Caco-2 (cell line): ENCODE results near the gene FBXW7. TPM values are rescaled to one million over a fixed set of nuclear protein-coding genes. Genes with fewer than 3 reads are reported as not detected.

ENCODE experiments used
- BruUV-seq: library from RNA; stranded (reverse); fragments of 400-500 nt; replicated peaks from 2 replicates; lab custom pipeline; 2021; lab: Mats Ljungman, UMichigan
- CTCF ChIA-PET: fragments of 300-600 bp; sonication (Branson Sonifier 250); formaldehyde crosslinking; loops from one replicate; lab custom pipeline; 2022; ENCODE audit warnings: antibody characterized with exemption; lab: Charles Lee
- POLR2A ChIA-PET: fragments of 300-600 bp; sonication (Branson Sonifier 250); formaldehyde crosslinking; loops from one replicate; lab custom pipeline; 2022; ENCODE audit warnings: antibody characterized with exemption; lab: Charles Lee
- DNase-seq, 2 experiments: peaks; one replicate each; pipeline versions ENCODE4 v3.0.0 to v3.0.0-alpha.2; 2020 to 2022
- H3K27me3 ChIP-seq: replicated peaks from 2 replicates; pipeline ENCODE4 v1.6.0; 2011; ENCODE audit warnings: low read length; ENCODE audit not compliant: control insufficient read depth, insufficient read depth
- H3K36me3 ChIP-seq: 2 replicates; pipeline ENCODE4 v1.5.1; 2011; ENCODE audit warnings: low read length; ENCODE audit not compliant: control insufficient read depth, insufficient read depth
- H3K4me1 ChIP-seq: fragments of 250-450 bp; sonication (Bioruptor Pico); 2 replicates; pipeline ENCODE4 v1.5.1; 2020; ENCODE audit warnings: mild to moderate bottlenecking
- H3K4me3 ChIP-seq: 2 replicates; pipeline ENCODE4 v1.5.1; 2011; ENCODE audit warnings: low read depth, mild to moderate bottlenecking, control low read depth, low read length
- H3K9me3 ChIP-seq: fragments of 250-450 bp; sonication (Bioruptor Pico); 2 replicates; pipeline ENCODE4 v1.5.1; 2020; ENCODE audit warnings: mild to moderate bottlenecking, moderate library complexity
- H3K27ac Mint-ChIP-seq: one replicate; pipeline ENCODE4 v1.8.0; 2022; ENCODE audit warnings: mixed read lengths; ENCODE audit not compliant: unreplicated experiment
- H3K27me3 Mint-ChIP-seq: one replicate; pipeline ENCODE4 v1.8.0; 2022; ENCODE audit warnings: mixed read lengths; ENCODE audit not compliant: insufficient read depth, unreplicated experiment
- H3K36me3 Mint-ChIP-seq: one replicate; pipeline ENCODE4 v1.8.0; 2022; ENCODE audit warnings: mild to moderate bottlenecking, mixed read lengths; ENCODE audit not compliant: insufficient read depth, unreplicated experiment
- H3K4me1 Mint-ChIP-seq: one replicate; pipeline ENCODE4 v1.8.0; 2022; ENCODE audit warnings: low read depth, mixed read lengths; ENCODE audit not compliant: unreplicated experiment
- H3K4me3 Mint-ChIP-seq: one replicate; pipeline ENCODE4 v1.8.0; 2022; ENCODE audit warnings: mild to moderate bottlenecking, moderate library complexity, mixed read lengths; ENCODE audit not compliant: unreplicated experiment
- H3K9me3 Mint-ChIP-seq: one replicate; pipeline ENCODE4 v1.8.0; 2022; ENCODE audit warnings: mixed read lengths; ENCODE audit not compliant: unreplicated experiment
- intact Hi-C: fragments of 100-400 bp; cut with micrococcal nuclease; formaldehyde crosslinking; loops from one replicate; pipeline ENCODE4 v1.10.0; 2022; ENCODE audit not compliant: unreplicated experiment
- total RNA-seq: library from RNA; stranded (reverse); gene quantifications from 2 replicates; pipeline ENCODE4 v1.2.3, GENCODE V29; 2022
- TF ChIP-seq, protein P1 (sequence below), 2 experiments: fragments of 200-600 bp in 1 of 2; IDR thresholded peaks; 1 replicate in 1 of 2; 2 replicates in 1 of 2; pipeline versions ENCODE4 v1.5.1 to v1.8.0; 2011 to 2022; ENCODE audit warnings: antibody characterized with exemption in 1 of 2, control low read depth in 1 of 2, inconsistent platforms in 1 of 2, low read depth in 1 of 2, low read length in 1 of 2, mild to moderate bottlenecking in 1 of 2, moderate library complexity in 1 of 2; ENCODE audit not compliant: insufficient read depth in 1 of 2, severe bottlenecking in 1 of 2, unreplicated experiment in 1 of 2

The FBXW7 gene
- total RNA-seq, 1 experiment from 2014 or later: 34.1 TPM

DNA sequence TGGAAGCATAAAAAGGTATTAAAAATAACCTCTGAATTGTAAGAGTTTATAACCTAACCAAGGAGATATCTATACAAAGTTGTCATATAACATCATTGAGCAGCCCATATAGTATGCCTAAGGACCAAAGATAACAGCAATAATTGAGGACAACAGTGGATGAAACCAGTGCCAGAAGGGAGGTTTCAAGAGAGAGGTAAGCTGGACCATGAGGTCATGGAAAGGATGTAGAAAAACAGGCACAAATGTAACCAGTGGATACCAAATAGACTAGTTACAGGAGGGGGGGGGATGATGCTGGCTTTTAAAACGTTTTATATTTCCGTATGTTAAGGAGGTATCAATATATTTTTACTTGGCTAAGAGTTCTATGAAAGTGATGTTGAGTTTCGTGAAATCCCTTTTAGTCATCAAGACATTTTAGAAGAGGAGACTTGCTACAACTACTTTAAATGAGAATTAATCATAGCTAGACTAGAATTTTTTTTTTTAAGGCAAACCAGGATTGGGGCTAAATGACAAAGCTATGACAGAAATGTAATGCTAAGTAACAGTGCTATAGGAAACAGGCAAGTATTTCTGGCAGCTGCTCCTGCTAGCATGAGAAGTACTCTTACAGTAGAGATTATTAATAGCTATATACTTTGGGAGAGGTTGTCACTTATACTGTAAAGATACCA is 161.1 kb downstream of the FBXW7 start:
- H3K4me1 Mint-ChIP-seq: no peaks in the 10 kb centered on the region
- H3K4me3 Mint-ChIP-seq: no peak overlapping the region
- TF ChIP-seq, protein P1, sequence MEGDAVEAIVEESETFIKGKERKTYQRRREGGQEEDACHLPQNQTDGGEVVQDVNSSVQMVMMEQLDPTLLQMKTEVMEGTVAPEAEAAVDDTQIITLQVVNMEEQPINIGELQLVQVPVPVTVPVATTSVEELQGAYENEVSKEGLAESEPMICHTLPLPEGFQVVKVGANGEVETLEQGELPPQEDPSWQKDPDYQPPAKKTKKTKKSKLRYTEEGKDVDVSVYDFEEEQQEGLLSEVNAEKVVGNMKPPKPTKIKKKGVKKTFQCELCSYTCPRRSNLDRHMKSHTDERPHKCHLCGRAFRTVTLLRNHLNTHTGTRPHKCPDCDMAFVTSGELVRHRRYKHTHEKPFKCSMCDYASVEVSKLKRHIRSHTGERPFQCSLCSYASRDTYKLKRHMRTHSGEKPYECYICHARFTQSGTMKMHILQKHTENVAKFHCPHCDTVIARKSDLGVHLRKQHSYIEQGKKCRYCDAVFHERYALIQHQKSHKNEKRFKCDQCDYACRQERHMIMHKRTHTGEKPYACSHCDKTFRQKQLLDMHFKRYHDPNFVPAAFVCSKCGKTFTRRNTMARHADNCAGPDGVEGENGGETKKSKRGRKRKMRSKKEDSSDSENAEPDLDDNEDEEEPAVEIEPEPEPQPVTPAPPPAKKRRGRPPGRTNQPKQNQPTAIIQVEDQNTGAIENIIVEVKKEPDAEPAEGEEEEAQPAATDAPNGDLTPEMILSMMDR (IDR thresholded peaks at IDR 0.05; ENCODE audit: insufficient read depth in 1 of 2, low read depth in 1 of 2, low read length in 1 of 2, severe bottlenecking in 1 of 2, unreplicated experiment in 1 of 2): no peak
- POLR2A ChIA-PET: no interaction called here
- CTCF ChIA-PET: no interaction called here
- no peaks in the 10 kb centered on the region for H3K27me3 Mint-ChIP-seq
- Histone ChIP-seq H3K4me3 (no peak overlapping the region), H3K27me3 (no peaks in the 10 kb centered on the region), H3K9me3 (no peaks in the 10 kb centered on the region), H3K36me3 (no peaks in the 10 kb centered on the region), H3K4me1 (no peaks in the 10 kb centered on the region)
- no peaks in the 10 kb centered on the region for H3K9me3 Mint-ChIP-seq
- DNase-seq: no peak
- intact Hi-C loops: loop anchor here (1.0 kb wide), 1 partner anchor 17 kb away; no protein-coding TSS in a partner anchor
- no TSS peak for BruUV-seq
- H3K27ac Mint-ChIP-seq: no peak overlapping the region
- no peaks in the 10 kb centered on the region for H3K36me3 Mint-ChIP-seq

DNA sequence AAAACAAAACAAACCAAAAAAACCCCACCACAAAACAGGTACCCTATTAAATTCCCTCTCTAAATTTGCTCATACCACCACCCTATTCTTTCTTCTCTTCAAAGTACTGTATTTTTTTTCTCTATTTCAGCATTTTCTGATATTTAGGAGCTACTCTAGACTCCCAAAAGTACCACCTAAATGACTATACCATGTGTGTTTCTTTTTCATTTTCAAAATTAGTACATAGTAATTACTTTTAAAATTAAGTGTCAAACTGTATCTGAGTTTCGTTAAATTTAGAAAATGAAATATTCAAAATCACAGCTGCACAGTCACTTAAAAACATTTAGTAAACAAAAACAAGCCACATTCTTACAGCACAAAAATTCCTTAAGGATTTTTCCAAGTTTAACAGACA is 161.7 kb downstream of the FBXW7 start:
- H3K4me3 ChIP-seq: no peak overlapping the region
- H3K9me3 Mint-ChIP-seq: no peaks in the 10 kb centered on the region
- POLR2A ChIA-PET: no interaction called here
- H3K4me3 Mint-ChIP-seq: no peak overlapping the region
- CTCF ChIA-PET: no interaction called here
- no peak for DNase-seq
- no peaks in the 10 kb centered on the region for H3K27me3 Mint-ChIP-seq
- no TSS peak for BruUV-seq
- no peaks in the 10 kb centered on the region for H3K4me1 ChIP-seq
- H3K4me1 Mint-ChIP-seq: no peaks in the 10 kb centered on the region
- H3K27ac Mint-ChIP-seq: no peak overlapping the region
- H3K9me3 ChIP-seq: no peaks in the 10 kb centered on the region
- no peaks in the 10 kb centered on the region for H3K27me3 ChIP-seq
- TF ChIP-seq, protein P1 (IDR thresholded peaks at IDR 0.05; ENCODE audit: insufficient read depth in 1 of 2, low read depth in 1 of 2, low read length in 1 of 2, severe bottlenecking in 1 of 2, unreplicated experiment in 1 of 2): no peak
- no peaks in the 10 kb centered on the region for H3K36me3 ChIP-seq
- intact Hi-C loops: no loop called here
- no peaks in the 10 kb centered on the region for H3K36me3 Mint-ChIP-seq

DNA sequence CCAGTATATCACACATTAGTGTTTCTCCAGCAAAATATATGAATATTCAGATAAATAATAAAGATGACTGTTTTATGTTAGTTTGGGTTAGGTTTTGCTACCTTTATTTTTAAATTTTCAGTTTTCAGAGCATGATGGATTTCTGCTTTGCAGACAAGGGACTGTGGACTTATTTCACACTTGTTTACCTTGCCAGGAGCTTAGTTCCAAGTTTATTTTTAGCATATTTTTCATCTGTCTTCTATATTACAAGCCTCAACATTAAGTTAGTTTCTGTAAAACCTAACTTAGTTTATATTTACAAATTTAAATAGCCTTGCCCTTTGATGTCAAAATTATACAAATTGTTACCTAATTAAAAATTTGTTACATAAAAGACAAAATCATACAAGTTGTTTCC is 163.4 kb downstream of the FBXW7 start:
- no peak overlapping the region for H3K4me3 Mint-ChIP-seq
- ChIA-PET POLR2A (no interaction called here), CTCF (no interaction called here)
- BruUV-seq: no TSS peak
- no peak overlapping the region for H3K4me3 ChIP-seq
- no peaks in the 10 kb centered on the region for H3K36me3 Mint-ChIP-seq
- intact Hi-C loops: no loop called here
- TF ChIP-seq, protein P1 (IDR thresholded peaks at IDR 0.05; ENCODE audit: insufficient read depth in 1 of 2, low read depth in 1 of 2, low read length in 1 of 2, severe bottlenecking in 1 of 2, unreplicated experiment in 1 of 2): no peak
- DNase-seq: no peak
- no peaks in the 10 kb centered on the region for H3K27me3 Mint-ChIP-seq
- H3K36me3 ChIP-seq: no peaks in the 10 kb centered on the region
- H3K9me3 ChIP-seq: no peaks in the 10 kb centered on the region
- no peaks in the 10 kb centered on the region for H3K27me3 ChIP-seq
- no peaks in the 10 kb centered on the region for H3K4me1 Mint-ChIP-seq
- no peaks in the 10 kb centered on the region for H3K4me1 ChIP-seq
- no peak overlapping the region for H3K27ac Mint-ChIP-seq
- H3K9me3 Mint-ChIP-seq: no peaks in the 10 kb centered on the region
